Fibroblast of lung (primary cell): ENCODE measurements around the gene INSR. TPM values are rescaled to one million over a fixed set of nuclear protein-coding genes. Genes with fewer than 3 reads are reported as not detected.

Experiments
- DNase-seq, 2 donors: peaks; one replicate each; pipeline versions ENCODE4 v3.0.0 to v3.0.0-alpha.2; 2010; ENCODE audit warnings: low read depth in 2 of 2
- H2AFZ ChIP-seq: 2 replicates; pipeline ENCODE4 v1.5.1; 2012; ENCODE audit warnings: low read length, control low read depth, inconsistent platforms
- H3K27ac ChIP-seq: 2 replicates; pipeline ENCODE4 v1.5.1; 2011; ENCODE audit warnings: low read length, control low read depth; ENCODE audit not compliant: insufficient read depth
- H3K27me3 ChIP-seq: 2 replicates; pipeline ENCODE4 v1.5.1; 2011; ENCODE audit warnings: mild to moderate bottlenecking, low read length; ENCODE audit not compliant: control insufficient read depth, insufficient read depth
- H3K36me3 ChIP-seq: 2 replicates; pipeline ENCODE4 v1.5.1; 2011; ENCODE audit warnings: low read length; ENCODE audit not compliant: control insufficient read depth, insufficient read depth
- H3K4me1 ChIP-seq: 2 replicates; pipeline ENCODE4 v1.5.1; 2011; ENCODE audit warnings: low read length; ENCODE audit not compliant: control insufficient read depth, insufficient read depth; ENCODE audit errors: extremely low read depth
- H3K4me2 ChIP-seq: 2 replicates; pipeline ENCODE4 v1.5.1; 2011; ENCODE audit warnings: low read length, control low read depth; ENCODE audit not compliant: insufficient read depth; ENCODE audit errors: extremely low read depth
- H3K4me3 ChIP-seq, 4 experiments: fragments of 200-600 bp in 1 of 4; sonication (generic) in 1 of 4; replicated peaks in 1 of 4; 2 replicates each; pipeline ENCODE4 v1.5.1; 2011 to 2016; ENCODE audit warnings: low read length in 4 of 4, low read depth in 3 of 4, mild to moderate bottlenecking in 3 of 4, control low read depth in 2 of 4, inconsistent platforms in 1 of 4, mixed read lengths in 1 of 4; ENCODE audit not compliant: insufficient read depth in 1 of 4; ENCODE audit errors: control extremely low read depth in 1 of 4
- H3K79me2 ChIP-seq: 2 replicates; pipeline ENCODE4 v1.5.1; 2012; ENCODE audit warnings: mild to moderate bottlenecking, low read length, inconsistent platforms; ENCODE audit not compliant: control insufficient read depth, insufficient read depth
- H3K9ac ChIP-seq: 2 replicates; pipeline ENCODE4 v1.5.1; 2011; ENCODE audit warnings: mild to moderate bottlenecking, low read length, control low read depth; ENCODE audit not compliant: insufficient read depth
- H3K9me3 ChIP-seq: 2 replicates; pipeline ENCODE4 v1.5.1; 2012; ENCODE audit warnings: low read depth, low read length; ENCODE audit not compliant: control insufficient read depth, insufficient read depth
- H4K20me1 ChIP-seq: 2 replicates; pipeline ENCODE4 v1.5.1; 2011; ENCODE audit warnings: low read length; ENCODE audit not compliant: control insufficient read depth, insufficient read depth; ENCODE audit errors: extremely low read depth
- EZH2 ChIP-seq: IDR thresholded peaks from 2 replicates; pipeline ENCODE4 v1.5.1; 2012; ENCODE audit warnings: low read length, control low read depth, mild to moderate bottlenecking; ENCODE audit errors: missing control alignments
- polyA minus RNA-seq: library from RNA; depleted of rRNA, polyadenylated mRNA; stranded (reverse); fragments of >200 nt; gene quantifications from 2 replicates; pipeline ENCODE4 v1.2.3, GENCODE V29; 2011; ENCODE audit warnings: low replicate concordance
- polyA plus RNA-seq, 2 donors: library from polyadenylated mRNA; depleted of rRNA in 1 of 2; stranded (reverse) in 1 of 2; unstranded in 1 of 2; fragments of >200 nt; gene quantifications; 2 replicates each; pipeline ENCODE4 v1.2.1, GENCODE V29; 2011 to 2012; ENCODE audit warnings: missing spikeins in 1 of 2
- total RNA-seq: library from RNA; depleted of rRNA; stranded (reverse); fragments of >200 nt; gene quantifications from 2 replicates; pipeline ENCODE4 v1.2.1, GENCODE V29; 2014
- TF ChIP-seq, protein P1 (sequence below), 2 donors: IDR thresholded peaks in 1 of 2; conservative IDR thresholded peaks in 1 of 2; 1 replicate in 1 of 2; 2 replicates in 1 of 2; pipeline ENCODE4 v1.5.1; 2011 to 2012; ENCODE audit warnings: low read length in 2 of 2, control low read depth in 1 of 2, inconsistent platforms in 1 of 2, low read depth in 1 of 2, mild to moderate bottlenecking in 1 of 2

Gene INSR
- 23.9 and 25.4 TPM in 2 replicates for total RNA-seq
- 2.3 and 3.7 TPM in 2 replicates for polyA plus RNA-seq
- polyA plus RNA-seq (2012): 2.4 and 4.6 TPM in 2 replicates
- 59.5 and 99.1 TPM in 2 replicates for polyA minus RNA-seq

DNA sequence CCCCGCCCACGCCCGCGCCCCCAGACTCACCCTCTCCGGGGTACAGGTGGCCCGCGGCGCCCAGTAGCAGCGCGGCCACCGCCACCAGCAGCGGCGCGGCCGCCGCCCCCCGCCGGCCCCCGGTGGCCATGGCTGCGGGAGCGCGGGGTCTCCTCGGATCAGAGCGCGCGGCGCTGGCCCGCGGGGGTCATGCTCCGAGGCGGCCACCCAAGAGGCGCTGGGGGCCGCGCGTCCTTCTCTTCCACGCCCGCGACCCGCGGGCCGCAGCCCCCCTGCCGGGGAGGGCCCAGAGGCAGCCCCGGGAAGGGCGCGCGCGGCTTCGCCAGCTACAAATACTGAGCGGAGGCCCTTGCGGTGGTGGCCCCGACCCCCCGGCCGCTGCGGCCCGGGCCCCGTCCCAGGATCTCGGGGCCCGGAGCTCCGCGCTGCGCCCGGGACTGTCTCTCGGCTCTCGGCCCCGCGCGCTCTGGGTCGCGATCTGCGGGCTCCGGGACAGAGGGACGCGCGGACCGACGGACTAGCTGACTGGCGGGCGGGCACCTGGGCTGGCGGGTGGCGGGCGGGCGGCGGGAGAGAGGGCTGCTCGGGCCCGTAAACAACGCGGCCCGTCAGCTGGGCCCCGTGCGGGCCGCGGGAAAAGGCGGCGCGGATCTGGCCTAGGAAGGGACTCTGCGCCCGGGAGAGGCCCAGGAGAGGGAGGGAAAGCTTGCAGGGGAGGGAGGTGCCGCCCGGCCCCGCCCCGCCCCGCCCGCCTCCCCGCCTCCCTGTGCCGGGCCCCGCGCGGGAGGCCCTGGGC is at the start of gene INSR:
TSS of gene INSR (minus strand) at position 653 of the 796 bp plus-strand sequence. CDS start at position 130, 523 bp downstream.
- H3K27me3 ChIP-seq: no peaks in the 10 kb centered on the region
- peak within 1 kb of the TSS; percentile 64 for H3K4me2 ChIP-seq
- H3K4me1 ChIP-seq: no peaks in the 10 kb centered on the region
- H3K9me3 ChIP-seq: no peaks in the 10 kb centered on the region
- no peaks in the 10 kb centered on the region for H4K20me1 ChIP-seq
- H3K79me2 ChIP-seq: no peaks in the 10 kb centered on the region
- TF ChIP-seq EZH2: no peak
- TF ChIP-seq, protein P1, sequence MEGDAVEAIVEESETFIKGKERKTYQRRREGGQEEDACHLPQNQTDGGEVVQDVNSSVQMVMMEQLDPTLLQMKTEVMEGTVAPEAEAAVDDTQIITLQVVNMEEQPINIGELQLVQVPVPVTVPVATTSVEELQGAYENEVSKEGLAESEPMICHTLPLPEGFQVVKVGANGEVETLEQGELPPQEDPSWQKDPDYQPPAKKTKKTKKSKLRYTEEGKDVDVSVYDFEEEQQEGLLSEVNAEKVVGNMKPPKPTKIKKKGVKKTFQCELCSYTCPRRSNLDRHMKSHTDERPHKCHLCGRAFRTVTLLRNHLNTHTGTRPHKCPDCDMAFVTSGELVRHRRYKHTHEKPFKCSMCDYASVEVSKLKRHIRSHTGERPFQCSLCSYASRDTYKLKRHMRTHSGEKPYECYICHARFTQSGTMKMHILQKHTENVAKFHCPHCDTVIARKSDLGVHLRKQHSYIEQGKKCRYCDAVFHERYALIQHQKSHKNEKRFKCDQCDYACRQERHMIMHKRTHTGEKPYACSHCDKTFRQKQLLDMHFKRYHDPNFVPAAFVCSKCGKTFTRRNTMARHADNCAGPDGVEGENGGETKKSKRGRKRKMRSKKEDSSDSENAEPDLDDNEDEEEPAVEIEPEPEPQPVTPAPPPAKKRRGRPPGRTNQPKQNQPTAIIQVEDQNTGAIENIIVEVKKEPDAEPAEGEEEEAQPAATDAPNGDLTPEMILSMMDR (conservative IDR thresholded peaks at IDR 0.05 in 1 of 2, IDR thresholded peaks at IDR 0.05 in 1 of 2; ENCODE audit: low read depth in 1 of 2, low read length in 2 of 2): no peak
- no peak within 1 kb of the TSS for H3K27ac ChIP-seq
- H3K9ac ChIP-seq: peak within 1 kb of the TSS; percentile 57
- DNase-seq: peak; percentile 89 to 91
- H3K36me3 ChIP-seq: no peaks in the 10 kb centered on the region
- peak within 1 kb of the TSS; percentile 57 for H2AFZ ChIP-seq
- H3K4me3 ChIP-seq: peak within 1 kb of the TSS; percentile 55 to 69 (median 62)

DNA sequence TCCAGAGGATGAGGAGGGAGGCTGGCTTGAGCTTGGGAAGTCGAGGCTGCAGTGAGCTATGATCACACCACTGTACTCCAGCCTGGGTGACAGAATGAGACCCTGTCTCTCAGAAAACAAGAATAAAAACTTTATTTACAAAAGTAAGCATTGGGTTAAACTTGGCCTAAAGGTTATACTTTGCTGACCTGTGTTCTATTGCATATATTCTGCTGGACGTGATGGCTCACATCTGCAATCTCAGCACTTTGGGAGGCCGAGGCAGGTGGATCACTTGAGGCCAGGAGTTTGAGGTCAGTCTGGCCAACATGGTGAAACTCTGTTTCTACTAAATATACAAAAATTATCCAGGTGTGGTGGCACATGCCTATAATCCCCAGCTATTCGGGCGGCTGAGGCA is 47.9 kb upstream of the INSR start:
- no peaks in the 10 kb centered on the region for H3K36me3 ChIP-seq
- no peak for DNase-seq
- no peak overlapping the region for H3K4me2 ChIP-seq
- no peaks in the 10 kb centered on the region for H4K20me1 ChIP-seq
- no peak overlapping the region for H3K9ac ChIP-seq
- H3K4me1 ChIP-seq: no peaks in the 10 kb centered on the region
- no peak for TF ChIP-seq EZH2
- TF ChIP-seq, protein P1 (conservative IDR thresholded peaks at IDR 0.05 in 1 of 2, IDR thresholded peaks at IDR 0.05 in 1 of 2; ENCODE audit: low read depth in 1 of 2, low read length in 2 of 2): no peak
- no peaks in the 10 kb centered on the region for H3K79me2 ChIP-seq
- H3K9me3 ChIP-seq: no peaks in the 10 kb centered on the region
- H3K27ac ChIP-seq: no peak overlapping the region
- H2AFZ ChIP-seq: no peak overlapping the region
- H3K27me3 ChIP-seq: no peaks in the 10 kb centered on the region
- H3K4me3 ChIP-seq: no peak overlapping the region

- TF ChIP-seq EZH2: no peak
- TF ChIP-seq, protein P1 (conservative IDR thresholded peaks at IDR 0.05 in 1 of 2, IDR thresholded peaks at IDR 0.05 in 1 of 2; ENCODE audit: low read depth in 1 of 2, low read length in 2 of 2): peak; percentile 91 to 97
- Histone ChIP-seq H3K4me1 (no peaks in the 10 kb centered on the region), H3K36me3 (no peaks in the 10 kb centered on the region), H3K4me3 (no peak overlapping the region), H3K9ac (no peak overlapping the region), H3K4me2 (no peak overlapping the region), H4K20me1 (no peaks in the 10 kb centered on the region), H3K27me3 (no peaks in the 10 kb centered on the region), H3K79me2 (no peaks in the 10 kb centered on the region), H3K27ac (no peak overlapping the region), H3K9me3 (no peaks in the 10 kb centered on the region), H2AFZ (peak overlapping the region; percentile 49)
- peak; percentile 46 to 71 for DNase-seq
Observed at GRCh38 chr19:7340959-7341837, 47.0 kb upstream of the INSR start.
